ENCODE results near the gene KNG1.
"Not testable (repeated sequence)": the region's sequence is repeated elsewhere in the genome, so short reads cannot be mapped to it uniquely, and the experiment has no call there.

KNG1 gene

GRCh38 chr3:186717039-186717457 is at the start of gene KNG1:
Gene KNG1, plus strand, starts transcription at chr3:186717359. Its CDS starts 184 bp downstream, at chr3:186717543.
- DNase-seq, result no peak

- DNase-seq, result no peak
Observed at GRCh38 chr3:186668426-186668825, 48.7 kb upstream of the KNG1 start.

GRCh38 chr3:186669378-186670084 is 47.6 kb upstream of the KNG1 start:
- no peak for DNase-seq

DNA sequence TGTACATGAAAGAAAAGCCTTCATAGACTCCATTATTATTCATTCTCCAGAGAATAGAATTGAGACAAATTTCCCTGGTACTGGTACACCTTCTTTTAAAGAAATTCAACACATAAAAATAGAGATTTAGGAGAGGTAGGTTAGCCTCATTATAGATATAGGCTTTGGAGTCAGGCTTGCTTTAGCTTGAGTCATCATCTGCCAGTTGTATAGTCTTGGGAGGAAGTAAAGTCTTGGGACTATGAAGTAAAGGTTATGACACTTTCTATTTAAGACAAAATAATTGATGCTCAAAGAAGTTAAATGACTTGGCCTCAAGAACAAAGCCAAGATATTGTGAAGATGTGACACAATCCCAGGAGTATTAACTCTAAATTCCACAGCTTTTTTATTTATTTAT is 47.0 kb upstream of the KNG1 start:
- DNase-seq, result no peak

- DNase-seq, result no peak
Observed at GRCh38 chr3:186671051-186671450, 46.1 kb upstream of the KNG1 start.

- no peak for DNase-seq
Observed at GRCh38 chr3:186678604-186679003, 38.6 kb upstream of the KNG1 start.

GRCh38 chr3:186679151-186679550 is 38.0 kb upstream of the KNG1 start:
- no peak for DNase-seq

- no peak for DNase-seq
Observed at GRCh38 chr3:186680869-186681268, 36.3 kb upstream of the KNG1 start.

- DNase-seq, result no peak
Observed at GRCh38 chr3:186682812-186683211, 34.3 kb upstream of the KNG1 start.

GRCh38 chr3:186683979-186684378 is 33.2 kb upstream of the KNG1 start:
- DNase-seq, result no peak

- not testable (repeated sequence) for DNase-seq
Observed at GRCh38 chr3:186686475-186686874, 30.7 kb upstream of the KNG1 start.

DNA sequence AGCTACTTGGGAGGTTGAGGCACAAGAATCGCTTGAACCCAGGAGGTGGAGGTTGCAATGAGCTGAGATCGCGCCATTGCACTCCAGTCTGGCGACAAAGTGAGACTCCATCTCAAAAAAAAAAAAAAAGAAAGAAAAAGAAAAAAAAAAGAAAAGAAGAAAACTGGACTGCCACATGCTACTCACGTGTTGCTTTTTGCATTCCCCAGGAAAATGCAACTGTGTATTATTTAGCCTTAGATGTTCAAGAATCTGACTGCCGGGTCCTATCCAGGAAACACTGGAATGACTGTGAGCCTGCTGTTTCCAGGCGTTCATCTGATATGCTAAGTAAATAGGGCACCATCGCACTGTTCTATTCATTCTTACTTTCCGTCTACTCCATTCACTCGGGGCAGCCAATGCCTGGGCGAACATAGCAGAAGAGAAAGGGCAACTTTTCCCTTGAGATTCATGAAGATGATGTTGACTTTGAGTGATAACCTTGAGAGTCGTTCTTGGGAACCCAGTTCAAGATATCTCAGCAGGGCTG is 30.0 kb upstream of the KNG1 start:
- DNase-seq, result no peak

- not testable (repeated sequence) for DNase-seq
Observed at GRCh38 chr3:186690304-186690703, 26.9 kb upstream of the KNG1 start.

GRCh38 chr3:186691676-186692075 is 25.5 kb upstream of the KNG1 start:
- no peak for DNase-seq

- no peak for DNase-seq
Observed at GRCh38 chr3:186693843-186694242, 23.3 kb upstream of the KNG1 start.

DNA sequence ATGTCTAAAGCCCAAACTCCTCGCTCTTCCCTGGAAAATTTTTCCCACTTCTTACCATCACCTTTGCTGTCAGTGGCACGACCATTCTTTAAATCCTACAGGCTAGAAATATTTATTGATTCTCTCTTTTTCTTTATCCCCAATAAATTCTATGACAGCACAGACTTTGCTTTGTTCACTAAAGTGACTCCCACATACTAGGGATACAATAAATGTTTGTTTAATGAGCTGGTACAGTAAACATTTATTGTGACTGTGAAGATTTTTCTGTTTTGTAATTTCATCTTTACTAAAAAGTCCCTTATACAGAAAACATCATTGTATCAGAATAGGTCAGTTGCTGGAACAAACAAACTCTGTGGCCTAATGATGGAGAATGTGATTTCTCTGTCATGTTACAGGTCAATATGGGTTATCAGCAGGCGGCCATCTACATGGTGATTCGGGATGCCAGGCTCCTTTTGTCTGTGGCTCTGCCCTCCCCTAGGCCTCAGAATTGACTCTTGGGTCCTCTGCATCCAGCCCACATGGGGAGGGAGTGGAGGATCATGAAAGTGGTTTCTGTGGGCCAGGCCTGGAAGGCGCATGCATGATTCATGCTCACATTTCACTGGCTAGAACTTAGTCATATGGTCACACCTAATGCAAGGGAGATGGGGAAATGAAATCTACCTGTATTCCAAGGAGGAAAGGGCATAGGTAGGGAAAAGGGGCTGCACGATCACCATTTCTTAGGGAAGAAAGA is 22.7 kb upstream of the KNG1 start:
- no peak for DNase-seq

GRCh38 chr3:186696522-186696921 is 20.6 kb upstream of the KNG1 start:
- no peak for DNase-seq

DNA sequence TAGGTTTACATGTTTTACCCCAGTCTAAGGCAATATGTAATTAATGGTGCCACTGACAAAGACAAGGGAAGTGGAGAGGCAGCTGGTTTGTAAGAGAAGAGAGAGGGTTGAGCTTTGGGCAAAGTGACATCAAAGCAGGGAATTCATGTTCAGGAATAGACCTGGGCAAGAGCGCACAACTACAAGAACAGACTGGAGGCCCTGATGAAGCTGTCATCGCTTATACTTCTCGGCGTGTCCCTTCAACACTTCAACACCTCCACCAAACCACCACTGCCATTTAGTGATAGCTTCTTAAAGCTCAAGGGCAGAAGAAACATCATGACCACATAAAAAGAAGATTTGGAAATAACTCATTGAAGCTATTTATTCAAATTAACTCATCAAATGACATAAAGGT is 19.6 kb upstream of the KNG1 start:
- DNase-seq, result no peak

- no peak for DNase-seq
Observed at GRCh38 chr3:186700267-186700666, 16.9 kb upstream of the KNG1 start.

DNA sequence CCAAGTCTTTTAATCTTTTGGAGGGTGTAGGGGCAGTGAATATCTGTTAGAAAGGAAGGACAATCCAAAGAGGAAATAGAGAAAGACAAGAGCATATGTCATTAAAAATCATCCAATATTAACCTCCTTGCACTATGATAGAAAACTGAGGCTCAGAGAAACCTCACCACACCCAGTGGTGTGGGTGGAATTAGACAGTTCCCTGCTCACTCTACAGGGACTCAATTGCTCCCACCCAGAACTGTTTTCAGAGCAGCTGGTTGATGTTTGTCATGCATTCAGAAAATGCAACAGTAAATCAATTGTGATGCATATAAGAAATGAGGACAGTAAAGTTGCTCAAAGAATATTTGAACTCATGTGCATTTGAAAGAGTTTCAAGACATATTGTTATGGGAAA is 14.7 kb upstream of the KNG1 start:
- not testable (repeated sequence) for DNase-seq

DNA sequence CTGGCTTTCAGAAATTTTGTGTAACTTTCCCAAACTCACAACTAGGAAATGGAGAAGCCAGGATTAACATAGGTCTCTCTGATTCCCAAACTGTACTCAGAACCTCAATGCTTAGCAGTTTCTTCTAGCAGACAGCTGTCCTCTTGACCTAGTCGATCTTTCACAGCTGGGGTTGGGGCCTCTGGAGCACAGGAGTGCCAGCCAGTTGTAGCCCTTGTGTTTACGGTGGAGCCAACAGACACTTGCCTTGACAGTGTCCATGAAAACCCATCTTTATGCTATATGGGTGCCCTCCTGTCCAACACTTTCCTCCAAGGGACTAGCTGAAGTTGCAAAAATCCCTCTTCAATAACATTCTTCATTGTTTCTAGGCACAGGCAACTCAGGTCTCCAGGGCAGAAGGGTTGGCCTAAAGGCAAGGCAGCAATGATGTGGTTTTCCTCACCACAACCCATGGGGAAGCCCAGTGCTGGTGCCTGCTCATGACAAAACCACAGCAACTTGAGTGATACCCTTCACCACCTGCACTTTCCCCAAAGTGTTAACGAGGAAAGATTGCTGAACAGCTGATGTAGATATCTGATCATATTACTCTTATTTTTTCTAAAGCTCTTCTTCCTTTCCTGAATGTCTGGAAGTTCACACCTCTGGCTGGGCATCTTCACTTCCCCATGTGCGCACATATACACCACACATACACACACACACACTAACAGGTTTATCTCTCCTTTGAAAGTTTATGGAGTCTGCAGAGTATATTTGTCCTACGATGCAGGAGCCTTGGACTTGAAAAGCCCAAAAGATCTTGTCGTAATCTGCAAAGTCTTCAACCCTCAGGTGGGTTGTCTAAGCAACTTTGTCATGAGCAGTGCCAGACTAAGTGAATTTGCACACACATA is 11.0 kb upstream of the KNG1 start:
- no peak for DNase-seq

GRCh38 chr3:186708983-186709679 is 8.0 kb upstream of the KNG1 start:
- no peak for DNase-seq

GRCh38 chr3:186710694-186711093 is 6.5 kb upstream of the KNG1 start:
- not testable (repeated sequence) for DNase-seq

Measured in NCI-H510A treated with DMSO at 0.1 percent for 48 hours (cell line).